IPS-15b (cell line): ENCODE measurements around the gene PSRC1.
A peak's percentile ranks its signal among the peaks of the same experiment; 100 is the strongest.
"Not testable (repeated sequence)": the region's sequence is repeated elsewhere in the genome, so short reads cannot be mapped to it uniquely, and the experiment has no call there.

Source experiments
- H3K27me3 ChIP-seq: one replicate; pipeline ENCODE4 v1.6.1; 2013; ENCODE audit warnings: low read length; ENCODE audit not compliant: control insufficient read depth, insufficient read depth
- H3K36me3 ChIP-seq: one replicate; pipeline ENCODE4 v1.6.1; 2013; ENCODE audit warnings: low read length; ENCODE audit not compliant: control insufficient read depth, insufficient read depth
- H3K4me1 ChIP-seq: one replicate; pipeline ENCODE4 v1.6.1; 2013; ENCODE audit warnings: mild to moderate bottlenecking, low read length; ENCODE audit not compliant: control insufficient read depth, insufficient read depth
- H3K4me3 ChIP-seq: one replicate; pipeline ENCODE4 v1.5.1; 2013; ENCODE audit warnings: low read depth, low read length
- H3K9ac ChIP-seq: one replicate; pipeline ENCODE4 v1.6.1; 2013; ENCODE audit warnings: low read depth, mild to moderate bottlenecking, low read length
- H3K9me3 ChIP-seq: one replicate; pipeline ENCODE4 v1.6.1; 2013; ENCODE audit warnings: mild to moderate bottlenecking, low read length; ENCODE audit not compliant: control insufficient read depth, insufficient read depth

Gene PSRC1

GRCh38 chr1:109294481-109294880 is 11.5 kb upstream of the PSRC1 start:
- no peaks in the 10 kb centered on the region for H3K27me3 ChIP-seq
- H3K9ac ChIP-seq: no peak overlapping the region
- H3K4me1 ChIP-seq: no peaks in the 10 kb centered on the region
- H3K4me3 ChIP-seq: no peak overlapping the region
- H3K9me3 ChIP-seq: no peaks in the 10 kb centered on the region
- no peaks in the 10 kb centered on the region for H3K36me3 ChIP-seq

- Histone ChIP-seq H3K9me3 (no peaks in the 10 kb centered on the region), H3K4me1 (no peaks in the 10 kb centered on the region), H3K4me3 (no peak overlapping the region), H3K27me3 (no peaks in the 10 kb centered on the region), H3K9ac (no peak overlapping the region), H3K36me3 (no peaks in the 10 kb centered on the region)
These were observed 10.1 kb upstream of the PSRC1 start for GRCh38 chr1:109293026-109293425.

DNA sequence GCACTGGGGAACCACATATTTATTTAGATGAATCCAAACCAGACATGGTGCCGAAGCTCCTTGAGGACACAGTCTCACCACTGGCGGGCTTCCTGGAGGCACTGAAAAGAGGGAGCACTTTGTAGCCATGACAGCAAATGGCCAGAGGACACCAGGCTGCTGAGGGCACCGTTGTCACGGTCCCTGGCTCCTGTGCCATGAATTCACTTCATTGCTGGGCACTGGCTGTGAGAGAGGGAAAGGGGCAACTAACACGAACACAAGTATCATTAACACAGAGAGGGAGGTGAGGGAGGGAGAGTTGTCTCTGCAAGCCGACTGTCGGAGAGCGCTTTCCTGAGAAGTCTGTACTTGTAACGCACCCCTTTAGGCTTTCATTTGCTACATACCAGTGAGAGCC is 9.4 kb upstream of the PSRC1 start:
- H3K36me3 ChIP-seq: no peaks in the 10 kb centered on the region
- no peaks in the 10 kb centered on the region for H3K27me3 ChIP-seq
- H3K9me3 ChIP-seq: no peaks in the 10 kb centered on the region
- H3K4me3 ChIP-seq: no peak overlapping the region
- no peaks in the 10 kb centered on the region for H3K4me1 ChIP-seq
- no peak overlapping the region for H3K9ac ChIP-seq

- H3K4me1 ChIP-seq: no peaks in the 10 kb centered on the region
- H3K9ac ChIP-seq: no peak overlapping the region
- H3K27me3 ChIP-seq: no peaks in the 10 kb centered on the region
- H3K4me3 ChIP-seq: no peak overlapping the region
- H3K9me3 ChIP-seq: no peaks in the 10 kb centered on the region
- H3K36me3 ChIP-seq: no peaks in the 10 kb centered on the region
These were observed 8.1 kb upstream of the PSRC1 start for GRCh38 chr1:109290998-109291397.

- H3K4me1 ChIP-seq: peaks cover 5% of the 10 kb centered on the region
- H3K9me3 ChIP-seq: no peaks in the 10 kb centered on the region
These were observed 7.2 kb upstream of the PSRC1 start for GRCh38 chr1:109290137-109290536.

DNA sequence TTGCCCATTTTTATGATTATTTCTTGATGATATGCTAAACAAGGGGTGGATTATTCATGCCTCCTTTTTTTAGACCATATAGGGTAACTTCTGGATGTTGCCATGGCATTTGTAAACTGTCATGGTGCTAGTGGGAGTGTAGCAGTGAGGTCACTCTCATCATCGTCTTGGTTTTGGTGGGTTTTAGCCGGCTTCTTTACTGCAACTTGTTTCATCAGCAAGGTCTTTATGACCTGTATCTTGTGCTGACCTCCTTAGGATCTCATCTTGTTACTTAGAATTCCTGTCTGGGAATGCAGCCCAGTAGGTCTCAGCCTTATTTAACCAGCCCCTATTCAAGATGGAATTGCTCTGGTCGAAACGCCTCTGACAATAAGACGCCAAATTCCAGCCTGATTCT is 3.8 kb upstream of the PSRC1 start:
- H3K27me3 ChIP-seq, H3K36me3 ChIP-seq, H3K9me3 ChIP-seq, H3K4me3 ChIP-seq, H3K9ac ChIP-seq: not testable (repeated sequence)
- H3K4me1 ChIP-seq: peaks cover 19% of the 10 kb centered on the region

More at GRCh38 chr1:109290137-109290536, 7.2 kb upstream of the PSRC1 start:
- Histone ChIP-seq H3K9ac (no peak overlapping the region), H3K4me3 (no peak overlapping the region), H3K36me3 (no peaks in the 10 kb centered on the region), H3K27me3 (no peaks in the 10 kb centered on the region)

GRCh38 chr1:109283748-109284600 is 1.0 kb upstream of the PSRC1 start:
- H3K9me3 ChIP-seq: no peaks in the 10 kb centered on the region
- no peaks in the 10 kb centered on the region for H3K27me3 ChIP-seq
- H3K4me3 ChIP-seq: peak overlapping the region; percentile 100
- H3K36me3 ChIP-seq: peaks cover 6% of the 10 kb centered on the region
- H3K4me1 ChIP-seq: peaks cover 20% of the 10 kb centered on the region
- H3K9ac ChIP-seq: peak overlapping the region; percentile 79

DNA sequence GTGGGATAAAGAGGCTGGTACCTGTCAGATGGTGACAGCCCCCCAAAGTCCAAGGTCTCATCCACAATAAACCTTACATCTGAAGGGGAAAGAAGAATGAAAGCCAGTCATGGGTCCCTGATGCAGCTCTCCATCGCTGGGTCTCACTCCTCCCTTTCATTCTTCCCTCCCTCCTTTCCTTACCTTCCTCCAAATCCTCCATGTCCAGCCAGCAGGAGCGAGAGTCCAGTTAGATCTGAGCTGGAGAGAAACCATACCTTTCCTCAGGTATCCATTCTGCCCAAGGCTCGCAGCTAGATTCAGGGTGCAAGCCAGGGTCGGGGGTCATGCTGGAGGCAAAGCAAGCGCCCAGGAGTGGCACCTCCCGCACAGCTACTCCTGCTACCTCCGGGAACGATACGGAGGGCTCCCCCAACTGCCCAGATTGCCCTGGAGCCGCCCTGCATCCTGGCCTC is 421 bp downstream of the PSRC1 start:
- Histone ChIP-seq H3K4me1 (peaks cover 20% of the 10 kb centered on the region), H3K4me3 (peak overlapping the region; percentile 100), H3K27me3 (no peaks in the 10 kb centered on the region), H3K36me3 (peaks cover 6% of the 10 kb centered on the region), H3K9me3 (no peaks in the 10 kb centered on the region), H3K9ac (peak overlapping the region; percentile 88)

DNA sequence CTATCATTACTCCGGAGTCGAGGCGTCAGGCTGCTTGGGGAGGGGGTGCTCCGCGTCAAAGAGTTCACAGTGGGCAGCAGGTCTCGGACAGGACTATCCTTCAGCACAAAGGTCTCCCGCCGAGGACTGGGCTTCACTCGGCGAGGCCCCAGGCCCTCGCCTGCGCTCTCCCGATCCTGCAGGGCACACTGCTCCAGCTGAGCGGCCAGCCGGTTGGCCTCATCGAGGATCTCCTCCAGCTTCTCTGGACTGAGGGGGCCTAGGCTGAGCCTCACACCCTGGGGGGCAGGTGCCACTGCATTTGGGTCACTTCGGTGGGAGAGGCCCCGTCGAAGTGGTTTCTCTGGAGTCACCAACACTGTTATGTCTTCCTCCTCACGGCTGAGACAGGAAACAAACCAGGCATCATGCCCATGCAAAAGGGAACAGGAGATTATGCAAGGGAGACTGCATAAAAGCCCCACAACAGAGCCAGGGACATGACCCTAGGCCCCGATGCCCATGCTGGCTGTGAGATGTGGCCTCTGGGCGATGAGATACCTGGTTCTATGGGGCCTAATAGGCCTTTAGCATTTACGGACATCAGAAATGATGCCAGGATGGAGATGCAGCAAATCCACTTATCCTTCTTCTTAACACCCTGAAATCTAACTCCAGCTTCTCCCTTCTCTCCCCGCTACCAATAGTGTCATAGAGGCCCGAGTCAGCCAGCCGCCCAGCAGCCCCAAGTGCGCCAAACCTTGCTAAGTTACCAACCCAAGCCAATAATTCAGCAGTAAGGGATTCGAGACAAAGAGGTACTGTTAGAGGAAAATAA is 1.1 kb downstream of the PSRC1 start:
- Histone ChIP-seq H3K36me3 (peaks cover 6% of the 10 kb centered on the region), H3K9me3 (no peaks in the 10 kb centered on the region)

GRCh38 chr1:109280862-109281261 is 2.1 kb downstream of the PSRC1 start:
- Histone ChIP-seq H3K9me3 (no peaks in the 10 kb centered on the region), H3K27me3 (no peaks in the 10 kb centered on the region), H3K4me1 (peaks cover 20% of the 10 kb centered on the region), H3K36me3 (peaks cover 6% of the 10 kb centered on the region), H3K9ac (no peak overlapping the region), H3K4me3 (peak overlapping the region; percentile 100)

More for the DNA sequence above, 1.1 kb downstream of the PSRC1 start:
- H3K27me3 ChIP-seq: no peaks in the 10 kb centered on the region
- H3K4me3 ChIP-seq: peak overlapping the region; percentile 100
- peak overlapping the region; percentile 88 for H3K9ac ChIP-seq
- H3K4me1 ChIP-seq: peaks cover 20% of the 10 kb centered on the region

- Histone ChIP-seq H3K4me1 (peaks cover 22% of the 10 kb centered on the region), H3K27me3 (no peaks in the 10 kb centered on the region), H3K36me3 (peaks cover 6% of the 10 kb centered on the region), H3K9me3 (no peaks in the 10 kb centered on the region), H3K4me3 (no peak overlapping the region), H3K9ac (no peak overlapping the region)
These were observed 3.2 kb downstream of the PSRC1 start for GRCh38 chr1:109279615-109280278.
